AG08395 (cell line): Measurements from ENCODE around the gene LMO7.

Experiments used
- DNase-seq: peaks from one replicate; pipeline ENCODE4 v3.0.0; 2012; ENCODE audit warnings: mixed read lengths, low spot score

The LMO7 gene

DNA sequence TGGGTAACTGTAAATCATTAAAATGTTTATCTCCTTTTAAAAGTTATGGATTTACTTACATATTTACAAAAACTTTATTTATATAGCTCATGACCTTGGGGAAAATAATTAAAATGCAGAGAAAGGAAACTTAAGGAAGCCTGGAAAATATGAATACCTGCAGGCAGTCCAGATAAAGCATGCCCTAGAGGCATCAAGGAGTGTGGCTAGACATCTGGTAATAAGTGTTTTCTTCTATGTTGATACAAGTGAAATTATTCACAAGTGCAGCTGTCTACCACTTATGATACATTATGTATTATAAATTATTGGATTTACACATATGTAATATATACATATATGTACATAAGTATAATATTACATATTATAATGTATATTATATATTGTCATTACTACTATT, 207.9 kb downstream of the LMO7 start:
- DNase-seq, result no peak

DNA sequence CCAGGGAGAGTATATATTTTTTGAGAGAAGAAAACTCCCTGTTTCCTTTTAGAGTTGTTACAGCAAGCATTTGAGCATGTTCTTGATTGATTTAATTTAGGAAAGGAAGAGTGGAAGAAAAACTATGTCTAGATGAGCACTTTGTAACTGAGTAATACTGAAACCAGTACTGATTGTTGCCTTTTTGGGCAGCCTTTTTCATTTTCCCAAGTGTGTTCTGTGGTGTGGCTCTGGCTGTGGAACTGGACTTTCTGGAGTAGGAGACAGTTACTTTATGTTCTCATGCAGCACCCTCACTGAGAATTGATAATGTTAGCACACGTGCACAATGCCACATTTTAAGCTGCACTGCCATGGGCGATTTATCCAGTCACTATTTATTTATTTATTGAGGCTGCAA, 211.5 kb downstream of the LMO7 start:
- DNase-seq, result no peak

DNA sequence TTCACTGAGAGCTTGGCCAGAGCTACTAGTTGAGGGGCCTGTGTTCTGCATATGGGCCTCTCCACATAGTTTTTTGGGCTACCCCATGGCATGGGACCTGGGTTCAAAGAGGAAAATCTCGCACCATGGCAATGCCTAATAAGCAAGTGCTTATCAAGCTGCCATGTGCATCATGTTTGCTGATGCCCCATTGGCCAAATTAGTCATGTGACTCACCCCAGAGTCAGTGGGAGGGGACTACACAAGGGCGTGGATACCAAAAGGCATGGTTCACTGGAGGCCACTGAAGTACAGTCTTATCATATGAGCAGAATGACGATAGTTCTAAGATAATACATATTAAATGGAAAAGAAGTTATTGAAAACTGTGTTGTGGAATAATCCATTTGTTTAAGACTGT, 214.8 kb downstream of the LMO7 start:
- no peak for DNase-seq

GRCh38 chr13:75855216-75855615, 219.1 kb downstream of the LMO7 start:
- DNase-seq, result no peak

DNA sequence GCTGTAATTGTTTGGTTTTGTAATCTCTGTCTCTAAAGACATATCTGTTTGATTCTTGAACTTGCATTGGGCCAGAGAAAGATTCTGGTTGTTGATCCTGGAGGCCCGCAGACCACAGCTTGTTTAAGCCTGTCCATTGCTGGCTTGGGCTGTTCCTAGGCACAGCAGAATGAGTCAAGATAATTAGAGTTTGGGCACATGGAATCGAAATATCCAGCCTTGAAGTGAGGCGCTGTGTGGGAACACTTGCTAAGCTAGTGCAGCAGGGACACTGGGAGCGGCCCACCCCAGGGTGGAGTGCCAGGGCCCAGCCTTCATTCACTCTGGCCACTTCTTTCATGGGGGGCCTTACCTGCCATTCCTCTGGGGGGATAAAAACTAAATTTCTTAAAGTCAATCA, 219.7 kb downstream of the LMO7 start:
- DNase-seq, result no peak

- DNase-seq, result no peak
Observed at GRCh38 chr13:75857291-75857690, 221.2 kb downstream of the LMO7 start.

DNA sequence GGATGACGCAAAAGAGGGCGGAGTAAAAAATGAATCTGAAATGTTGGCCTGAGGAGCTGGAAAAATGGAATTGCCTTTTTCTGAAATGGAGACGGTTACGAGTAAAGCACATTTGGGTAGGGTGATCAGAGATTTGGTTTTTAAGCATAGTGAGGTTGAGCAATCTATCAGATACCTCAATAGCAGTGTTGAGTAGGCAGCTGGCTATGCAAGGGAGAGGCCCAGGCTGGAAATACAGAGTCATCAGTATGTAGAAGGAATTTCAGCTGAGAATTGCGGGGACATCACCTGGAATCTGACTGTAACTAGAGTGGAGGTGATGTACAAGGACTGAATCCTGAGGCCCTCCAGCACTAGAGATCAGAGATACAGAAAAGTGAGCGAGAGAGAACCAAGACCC, 224.8 kb downstream of the LMO7 start:
- DNase-seq, result no peak

- no peak for DNase-seq
Observed at GRCh38 chr13:75861786-75862185, 225.7 kb downstream of the LMO7 start.

DNA sequence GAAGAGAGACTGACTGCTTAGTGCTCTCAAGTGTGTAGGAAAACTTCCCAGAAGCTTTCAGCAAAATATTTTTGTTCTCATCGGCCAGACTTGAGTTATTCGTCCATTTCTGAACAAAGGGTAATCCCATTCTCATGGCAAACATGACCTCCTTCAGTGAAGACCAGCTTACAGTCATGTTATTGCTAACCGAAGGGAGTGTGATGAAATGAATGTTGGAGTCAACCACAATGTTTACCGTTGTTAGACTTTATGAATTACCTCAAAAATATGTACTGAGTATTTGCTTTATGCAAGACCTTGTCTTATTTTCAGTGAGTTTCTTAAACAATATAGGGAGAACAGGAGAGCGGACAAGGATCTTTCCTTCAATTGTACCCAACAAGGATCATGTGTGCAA, 228.6 kb downstream of the LMO7 start:
- no peak for DNase-seq

DNA sequence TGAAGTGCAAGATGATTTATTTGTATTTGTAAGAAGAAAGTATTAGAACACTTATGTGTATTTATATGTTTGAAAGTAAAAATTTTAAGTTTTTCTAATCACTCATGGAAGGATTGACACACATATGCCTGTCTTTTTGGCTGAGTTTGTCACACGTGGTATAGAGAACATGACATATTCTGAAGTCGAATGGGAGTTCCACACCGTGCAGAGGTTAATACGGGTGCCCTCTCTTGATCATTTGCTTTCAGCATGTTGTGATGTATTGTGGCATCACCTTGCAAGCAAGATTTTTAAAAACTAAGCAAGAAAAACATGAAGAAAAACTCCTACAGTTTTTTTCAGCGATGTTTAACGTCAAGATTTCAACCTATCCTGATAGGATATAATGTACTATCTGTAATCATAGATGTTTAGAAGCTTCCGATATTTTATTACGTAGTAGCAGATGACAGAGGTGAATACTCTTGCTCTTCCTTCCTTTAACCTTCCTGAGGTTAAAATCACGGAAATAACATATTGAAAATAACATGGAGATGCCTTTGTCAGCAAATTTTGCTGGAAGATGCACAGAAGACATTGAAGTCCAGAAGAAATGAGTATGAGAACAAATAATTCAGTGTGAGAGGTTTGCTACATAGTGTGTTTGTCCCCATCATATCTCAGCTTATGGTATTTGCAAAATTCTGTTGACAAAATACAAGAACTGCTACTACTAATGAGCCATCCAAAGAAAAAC, 231.4 kb downstream of the LMO7 start:
- no peak for DNase-seq

GRCh38 chr13:75869981-75870380, 233.9 kb downstream of the LMO7 start:
- DNase-seq, result no peak

DNA sequence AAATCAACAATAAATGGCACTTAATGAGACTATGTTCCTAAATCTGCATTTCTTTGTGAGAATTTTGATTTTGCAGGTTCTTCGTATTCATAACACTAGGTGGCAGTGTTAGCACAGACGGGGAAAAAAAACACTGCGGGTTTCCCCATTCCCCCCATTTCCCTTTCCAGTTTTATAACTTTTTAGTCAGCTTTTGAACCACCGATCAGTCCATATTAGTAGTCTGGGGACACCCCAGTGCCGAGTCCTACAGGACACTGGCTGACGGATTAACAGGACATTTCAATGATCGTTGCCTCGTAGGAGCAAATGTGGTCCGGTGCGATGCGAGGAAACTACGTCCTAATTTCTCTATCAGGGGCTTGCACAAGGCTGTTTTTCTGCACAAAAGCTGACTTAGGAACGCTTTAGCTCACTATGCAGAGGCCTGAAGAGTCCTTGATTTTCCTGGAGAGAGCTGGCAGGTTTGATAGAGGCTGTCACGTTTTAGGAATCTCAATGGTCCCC, 234.3 kb downstream of the LMO7 start:
- peak; percentile 47 for DNase-seq

DNA sequence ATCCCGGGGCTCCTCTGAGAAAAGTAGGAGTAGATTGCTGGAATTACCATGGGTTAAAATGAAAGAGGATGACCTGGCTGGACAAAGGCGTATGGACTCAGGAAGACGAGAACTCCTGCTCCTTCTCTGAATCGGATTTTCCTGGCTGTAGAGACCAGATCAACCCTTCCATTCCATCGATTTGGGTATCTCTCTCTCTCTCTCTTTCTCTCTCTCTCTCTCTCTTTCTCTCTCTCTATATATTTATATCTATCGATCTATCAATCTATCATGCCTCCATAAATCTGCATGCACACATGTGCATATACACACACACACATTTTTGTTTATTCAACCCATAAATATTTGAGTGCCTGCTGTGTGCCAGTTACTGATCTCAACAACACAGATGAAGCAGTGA, 234.9 kb downstream of the LMO7 start:
- DNase-seq, result no peak

DNA sequence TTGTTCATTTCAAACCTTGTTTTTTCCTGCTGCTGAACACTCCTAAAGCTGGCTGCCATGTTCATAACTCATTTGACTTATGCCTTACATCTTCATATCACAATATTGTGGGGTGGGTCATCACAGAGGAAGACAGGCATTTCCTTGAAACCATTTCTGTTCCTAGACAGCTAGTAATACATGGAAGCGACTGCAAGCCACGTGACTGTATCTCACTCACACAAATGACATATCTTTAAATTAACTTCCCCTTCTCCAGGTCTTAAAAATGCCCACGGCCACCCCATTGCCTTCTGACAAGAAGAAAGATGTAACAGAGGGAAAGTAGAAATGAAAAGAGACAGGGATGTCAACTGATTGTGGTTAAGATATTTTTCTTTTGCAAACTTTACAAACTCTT, 236.8 kb downstream of the LMO7 start:
- DNase-seq, result no peak

DNA sequence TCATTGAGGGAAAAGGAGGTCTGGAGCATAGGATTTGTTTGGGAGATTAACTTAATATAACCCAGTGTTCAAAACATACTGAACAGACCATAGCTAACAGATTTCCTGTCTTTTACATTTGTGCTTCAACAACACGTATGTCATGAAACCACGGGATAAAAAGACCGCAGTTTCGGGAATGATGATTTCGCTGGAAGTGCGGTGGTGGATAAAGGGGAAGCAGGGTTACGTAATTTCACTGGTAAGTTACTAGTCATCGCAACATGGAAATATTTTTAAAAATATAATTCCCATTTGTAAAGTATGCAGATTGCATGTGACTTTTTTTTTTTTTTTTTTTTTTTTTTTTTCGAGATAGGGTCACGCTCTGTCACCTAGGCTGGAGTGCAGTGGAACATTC, 237.4 kb downstream of the LMO7 start:
- no peak for DNase-seq

GRCh38 chr13:75875450-75875849, 239.3 kb downstream of the LMO7 start:
- DNase-seq, result no peak

DNA sequence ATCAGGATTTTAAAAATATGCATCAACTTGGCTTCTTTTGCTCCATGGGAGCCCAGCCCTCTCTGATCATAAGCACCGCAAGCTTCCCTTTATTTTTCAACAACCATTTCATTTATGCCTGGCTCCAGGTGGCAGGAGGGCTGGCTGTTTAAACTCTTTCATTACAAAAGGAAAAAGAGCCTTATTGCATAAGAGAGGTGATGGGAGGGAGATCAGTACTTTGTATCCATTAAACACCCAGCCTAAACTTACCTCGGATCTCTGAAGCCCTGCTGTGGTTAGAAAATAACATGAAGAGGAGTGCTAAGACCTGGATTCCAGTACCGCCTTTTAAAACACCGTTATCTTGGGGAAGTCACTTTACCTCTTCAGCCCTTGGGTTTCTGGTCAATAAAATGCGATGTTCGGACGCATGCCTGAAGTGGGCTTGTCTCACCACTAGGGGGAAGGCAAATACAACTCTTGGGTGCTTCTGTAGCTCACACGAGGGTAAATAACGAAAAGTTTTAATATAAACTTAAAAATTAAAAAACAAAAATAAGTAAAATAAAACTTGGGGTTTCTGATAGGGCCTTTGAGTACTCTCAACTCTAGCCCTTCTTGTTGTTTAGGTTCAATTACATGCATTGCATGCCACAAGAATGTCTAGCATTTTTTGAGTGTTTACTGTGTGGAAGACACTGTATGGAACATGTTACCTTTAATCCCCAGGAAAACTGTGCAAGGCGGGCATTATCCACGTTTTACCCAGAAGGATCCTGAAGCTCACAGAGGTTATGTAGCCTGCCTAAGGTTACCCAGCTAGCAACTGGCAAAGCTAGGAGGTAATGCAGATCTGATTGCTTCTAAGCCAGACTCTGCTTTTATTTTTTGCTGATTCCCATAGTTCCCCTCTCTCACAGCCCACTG, 240.3 kb downstream of the LMO7 start:
- peak; percentile 63 for DNase-seq

DNA sequence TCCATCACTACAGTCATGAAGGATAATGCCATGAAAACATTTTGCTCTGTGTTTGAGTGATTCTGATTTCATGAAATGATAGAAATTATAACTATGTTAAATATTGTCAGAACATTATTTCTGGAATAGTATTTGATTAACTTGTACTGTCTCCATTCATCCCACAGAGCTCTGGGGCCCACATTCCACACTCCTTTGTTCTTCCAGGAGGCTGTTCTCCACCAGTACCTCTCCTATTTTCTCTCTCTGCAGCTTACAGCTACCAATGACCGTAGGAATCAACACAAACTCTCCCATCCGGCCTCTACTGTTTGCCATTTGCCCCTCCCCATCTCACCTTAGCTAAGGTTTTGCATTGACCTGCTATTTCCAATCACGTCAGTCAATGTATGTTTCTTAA, 240.9 kb downstream of the LMO7 start:
- DNase-seq, result no peak

GRCh38 chr13:75879656-75880055, 243.5 kb downstream of the LMO7 start:
- no peak for DNase-seq

DNA sequence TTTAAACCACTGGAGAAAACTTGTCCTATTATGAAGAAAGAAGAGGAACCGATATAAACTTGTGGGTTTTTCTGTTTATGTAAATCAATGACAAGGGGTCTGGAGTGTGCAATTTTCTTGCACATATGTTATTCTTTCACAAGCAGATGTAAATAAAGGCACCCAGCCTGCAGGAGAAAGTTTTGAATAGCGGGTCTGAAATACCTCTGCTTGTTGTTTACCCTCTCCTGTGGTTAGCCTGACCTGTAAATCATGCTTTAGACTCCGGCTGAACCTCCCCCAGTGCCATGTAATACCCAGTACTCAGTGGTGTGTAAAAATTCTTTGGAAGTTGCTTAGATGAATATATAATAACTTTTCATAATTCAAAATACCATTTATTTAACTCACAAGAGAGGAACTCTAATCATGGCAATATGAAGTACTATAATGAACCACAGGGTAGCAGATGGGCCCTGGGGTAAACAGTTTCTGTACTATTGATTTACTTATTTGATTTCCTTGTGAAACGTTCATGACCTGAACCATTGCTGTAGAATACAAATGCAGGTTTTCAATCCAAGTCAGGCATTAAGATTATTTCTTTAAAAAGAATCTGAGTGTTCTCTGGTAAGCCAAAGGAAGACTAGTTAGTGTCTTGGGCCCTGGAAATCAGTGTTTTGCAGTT, 245.1 kb downstream of the LMO7 start:
- no peak for DNase-seq

GRCh38 chr13:75882261-75882660, 246.1 kb downstream of the LMO7 start:
- DNase-seq, result no peak

DNA sequence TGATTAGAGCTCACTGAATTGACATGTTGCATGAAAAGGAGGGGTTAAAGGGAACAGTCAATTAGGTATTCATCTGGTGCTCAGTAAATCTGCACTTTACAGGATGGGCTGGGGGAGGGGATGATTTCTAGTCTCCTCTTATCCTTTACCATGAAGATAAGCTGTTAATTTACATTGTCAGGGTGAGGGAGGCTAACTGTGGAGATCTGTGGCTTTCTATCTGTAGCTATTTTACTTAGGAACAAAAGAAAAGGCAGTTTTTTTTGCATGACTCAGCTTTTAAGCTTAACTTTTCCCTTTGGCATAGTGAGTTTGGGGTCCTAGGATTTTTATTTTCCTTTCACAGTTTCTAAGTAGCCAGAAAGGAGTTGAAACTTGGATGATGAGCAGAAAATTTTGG, 253.3 kb downstream of the LMO7 start:
- no peak for DNase-seq

- no peak for DNase-seq
Observed at GRCh38 chr13:75895168-75895567, 259.0 kb downstream of the LMO7 start.
